Measurements from ENCODE around the gene C19orf33.

- TF ChIP-seq POLR2AphosphoS5 (IDR thresholded peaks at IDR 0.05; ENCODE audit: low read depth): no peak
- TF ChIP-seq, protein P1, sequence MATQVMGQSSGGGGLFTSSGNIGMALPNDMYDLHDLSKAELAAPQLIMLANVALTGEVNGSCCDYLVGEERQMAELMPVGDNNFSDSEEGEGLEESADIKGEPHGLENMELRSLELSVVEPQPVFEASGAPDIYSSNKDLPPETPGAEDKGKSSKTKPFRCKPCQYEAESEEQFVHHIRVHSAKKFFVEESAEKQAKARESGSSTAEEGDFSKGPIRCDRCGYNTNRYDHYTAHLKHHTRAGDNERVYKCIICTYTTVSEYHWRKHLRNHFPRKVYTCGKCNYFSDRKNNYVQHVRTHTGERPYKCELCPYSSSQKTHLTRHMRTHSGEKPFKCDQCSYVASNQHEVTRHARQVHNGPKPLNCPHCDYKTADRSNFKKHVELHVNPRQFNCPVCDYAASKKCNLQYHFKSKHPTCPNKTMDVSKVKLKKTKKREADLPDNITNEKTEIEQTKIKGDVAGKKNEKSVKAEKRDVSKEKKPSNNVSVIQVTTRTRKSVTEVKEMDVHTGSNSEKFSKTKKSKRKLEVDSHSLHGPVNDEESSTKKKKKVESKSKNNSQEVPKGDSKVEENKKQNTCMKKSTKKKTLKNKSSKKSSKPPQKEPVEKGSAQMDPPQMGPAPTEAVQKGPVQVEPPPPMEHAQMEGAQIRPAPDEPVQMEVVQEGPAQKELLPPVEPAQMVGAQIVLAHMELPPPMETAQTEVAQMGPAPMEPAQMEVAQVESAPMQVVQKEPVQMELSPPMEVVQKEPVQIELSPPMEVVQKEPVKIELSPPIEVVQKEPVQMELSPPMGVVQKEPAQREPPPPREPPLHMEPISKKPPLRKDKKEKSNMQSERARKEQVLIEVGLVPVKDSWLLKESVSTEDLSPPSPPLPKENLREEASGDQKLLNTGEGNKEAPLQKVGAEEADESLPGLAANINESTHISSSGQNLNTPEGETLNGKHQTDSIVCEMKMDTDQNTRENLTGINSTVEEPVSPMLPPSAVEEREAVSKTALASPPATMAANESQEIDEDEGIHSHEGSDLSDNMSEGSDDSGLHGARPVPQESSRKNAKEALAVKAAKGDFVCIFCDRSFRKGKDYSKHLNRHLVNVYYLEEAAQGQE (IDR thresholded peaks at IDR 0.05; ENCODE audit: insufficient replicate concordance, low read depth): no peak
- TF ChIP-seq, protein P2, sequence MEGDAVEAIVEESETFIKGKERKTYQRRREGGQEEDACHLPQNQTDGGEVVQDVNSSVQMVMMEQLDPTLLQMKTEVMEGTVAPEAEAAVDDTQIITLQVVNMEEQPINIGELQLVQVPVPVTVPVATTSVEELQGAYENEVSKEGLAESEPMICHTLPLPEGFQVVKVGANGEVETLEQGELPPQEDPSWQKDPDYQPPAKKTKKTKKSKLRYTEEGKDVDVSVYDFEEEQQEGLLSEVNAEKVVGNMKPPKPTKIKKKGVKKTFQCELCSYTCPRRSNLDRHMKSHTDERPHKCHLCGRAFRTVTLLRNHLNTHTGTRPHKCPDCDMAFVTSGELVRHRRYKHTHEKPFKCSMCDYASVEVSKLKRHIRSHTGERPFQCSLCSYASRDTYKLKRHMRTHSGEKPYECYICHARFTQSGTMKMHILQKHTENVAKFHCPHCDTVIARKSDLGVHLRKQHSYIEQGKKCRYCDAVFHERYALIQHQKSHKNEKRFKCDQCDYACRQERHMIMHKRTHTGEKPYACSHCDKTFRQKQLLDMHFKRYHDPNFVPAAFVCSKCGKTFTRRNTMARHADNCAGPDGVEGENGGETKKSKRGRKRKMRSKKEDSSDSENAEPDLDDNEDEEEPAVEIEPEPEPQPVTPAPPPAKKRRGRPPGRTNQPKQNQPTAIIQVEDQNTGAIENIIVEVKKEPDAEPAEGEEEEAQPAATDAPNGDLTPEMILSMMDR (IDR thresholded peaks at IDR 0.05; ENCODE audit: insufficient read depth, low read length): no peak
- TF ChIP-seq GABPA (IDR thresholded peaks at IDR 0.05; ENCODE audit: low read depth): no peak
- TF ChIP-seq SPI1 (IDR thresholded peaks at IDR 0.05; ENCODE audit: borderline replicate concordance, low read depth): no peak
These were observed 3.0 kb downstream of the C19orf33 start for GRCh38 chr19:38307076-38307475.
